ENCODE measurements around the gene CSF3R. TPM values are rescaled to one million over a fixed set of nuclear protein-coding genes. Genes with fewer than 3 reads are reported as not detected.
"Not testable (repeated sequence)": the region's sequence is repeated elsewhere in the genome, so short reads cannot be mapped to it uniquely, and the experiment has no call there.

Gene CSF3R
- total RNA-seq, 3 donors from 2014 or later, result 17.3 to 54.2 (median 28.8) TPM

GRCh38 chr1:36487906-36488305 is 5.2 kb upstream of the CSF3R start:
- Histone ChIP-seq H3K4me3 (no peak overlapping the region), H3K27ac (peak overlapping the region; percentile 82 to 86), H3K9me3 (no peaks in the 10 kb centered on the region), H3K27me3 (no peaks in the 10 kb centered on the region), H3K4me1 (no peaks in the 10 kb centered on the region), H3K36me3 (no peaks in the 10 kb centered on the region)
- TF ChIP-seq POLR2AphosphoS5 (IDR thresholded peaks at IDR 0.05), result no peak
- TF ChIP-seq POLR2A (IDR thresholded peaks at IDR 0.05), result no peak
- intact Hi-C loops (cut with DNase I; ENCODE audit: low total_unique reads), result no loop called here
- DNase-seq (ENCODE audit: low spot score in 2 of 2), result no peak

- peak overlapping the region; percentile 82 to 86 for H3K27ac ChIP-seq
- H3K36me3 ChIP-seq; intact Hi-C loops (cut with DNase I; ENCODE audit: low total_unique reads); H3K27me3 ChIP-seq; DNase-seq (ENCODE audit: low spot score in 2 of 2); H3K9me3 ChIP-seq; H3K4me1 ChIP-seq; H3K4me3 ChIP-seq: not testable (repeated sequence)
Observed at GRCh38 chr1:36487336-36487725, 4.6 kb upstream of the CSF3R start.

- intact Hi-C loops (cut with DNase I; ENCODE audit: low total_unique reads), result no loop called here
- peak overlapping the region; percentile 82 to 86 for H3K27ac ChIP-seq
- peak in 2 of 3 donors; percentile 20 to 54 for TF ChIP-seq POLR2AphosphoS5 (IDR thresholded peaks at IDR 0.05)
- no peak for TF ChIP-seq CTCF (IDR thresholded peaks at IDR 0.05)
- TF ChIP-seq POLR2A (IDR thresholded peaks at IDR 0.05), result no peak
- no peaks in the 10 kb centered on the region for H3K36me3 ChIP-seq
- H3K4me1 ChIP-seq, result no peaks in the 10 kb centered on the region
- no peaks in the 10 kb centered on the region for H3K9me3 ChIP-seq
- H3K27me3 ChIP-seq, result no peaks in the 10 kb centered on the region
- H3K4me3 ChIP-seq, result no peak overlapping the region
- peak; percentile 83 to 84 for DNase-seq (ENCODE audit: low spot score in 2 of 2)
Observed at GRCh38 chr1:36486439-36487335, 4.0 kb upstream of the CSF3R start.

- H3K27ac ChIP-seq, result peak overlapping the region; percentile 82 to 86
Observed at GRCh38 chr1:36486093-36486438, 3.4 kb upstream of the CSF3R start.

GRCh38 chr1:36484099-36484498 is 1.4 kb upstream of the CSF3R start:
- H3K4me3 ChIP-seq, result no peak overlapping the region
- TF ChIP-seq POLR2AphosphoS5 (IDR thresholded peaks at IDR 0.05) (no peak), POLR2A (IDR thresholded peaks at IDR 0.05) (no peak), CTCF (IDR thresholded peaks at IDR 0.05) (no peak)
- no peaks in the 10 kb centered on the region for H3K4me1 ChIP-seq
- intact Hi-C loops (cut with DNase I; ENCODE audit: low total_unique reads), result no loop called here
- no peak overlapping the region for H3K27ac ChIP-seq
- no peak for DNase-seq (ENCODE audit: low spot score in 2 of 2)
- H3K27me3 ChIP-seq, result no peaks in the 10 kb centered on the region
- no peaks in the 10 kb centered on the region for H3K36me3 ChIP-seq
- no peaks in the 10 kb centered on the region for H3K9me3 ChIP-seq

More at GRCh38 chr1:36486093-36486438, 3.4 kb upstream of the CSF3R start:
- Histone ChIP-seq H3K27me3 (no peaks in the 10 kb centered on the region), H3K4me1 (no peaks in the 10 kb centered on the region), H3K9me3 (no peaks in the 10 kb centered on the region), H3K36me3 (no peaks in the 10 kb centered on the region), H3K4me3 (no peak overlapping the region)
- DNase-seq (ENCODE audit: low spot score in 2 of 2), result no peak
- intact Hi-C loops (cut with DNase I; ENCODE audit: low total_unique reads), result no loop called here
- TF ChIP-seq CTCF (IDR thresholded peaks at IDR 0.05) (no peak), POLR2A (IDR thresholded peaks at IDR 0.05) (no peak), POLR2AphosphoS5 (IDR thresholded peaks at IDR 0.05) (no peak)

All from breast epithelium (tissue), 4 donors.